ENCODE measurements around the gene PCK1.

GRCh38 chr20:57566803-57567459 lies 6.0 kb downstream of the PCK1 start:
- TF ChIP-seq CTCF (IDR thresholded peaks at IDR 0.05): no peak
- no peak for TF ChIP-seq ATF6 (CRISPR knock-in tag; IDR thresholded peaks at IDR 0.05)
- TF ChIP-seq RELA (CRISPR knock-in tag; IDR thresholded peaks at IDR 0.05; ENCODE audit: borderline replicate concordance): no peak
- TF ChIP-seq GABPB1 (CRISPR knock-in tag; IDR thresholded peaks at IDR 0.05): no peak
- TF ChIP-seq MLX (CRISPR knock-in tag; IDR thresholded peaks at IDR 0.05): no peak
- no peak for TF ChIP-seq ZNF423 (CRISPR knock-in tag; IDR thresholded peaks at IDR 0.05)
- TF ChIP-seq MAX (CRISPR knock-in tag; IDR thresholded peaks at IDR 0.05): no peak
- no peak for TF ChIP-seq NR3C1 (CRISPR knock-in tag; conservative IDR thresholded peaks at IDR 0.05; ENCODE audit: low read depth)
- TF ChIP-seq AFF4 (CRISPR knock-in tag; IDR thresholded peaks at IDR 0.05; ENCODE audit: borderline replicate concordance): no peak
- no peak for TF ChIP-seq ZNF232 (CRISPR knock-in tag; IDR thresholded peaks at IDR 0.05)
- TF ChIP-seq FOXJ3 (CRISPR knock-in tag; IDR thresholded peaks at IDR 0.05; ENCODE audit: borderline replicate concordance): no peak
- TF ChIP-seq ZSCAN18 (CRISPR knock-in tag; IDR thresholded peaks at IDR 0.05): no peak
- TF ChIP-seq MXD4 (CRISPR knock-in tag; IDR thresholded peaks at IDR 0.05; ENCODE audit: borderline replicate concordance): no peak
- TF ChIP-seq PREB (CRISPR knock-in tag; IDR thresholded peaks at IDR 0.05; ENCODE audit: borderline replicate concordance): no peak

All from WTC11 (cell line).